Right lobe of liver (tissue), 4 donors: ENCODE results near the gene UBE2J2.

Experiments used
- CTCF ChIP-seq, 4 donors: fragments of 200-600 bp in 3 of 4; fragments of 450-650 bp in 1 of 4; IDR thresholded peaks; one replicate each; pipeline versions ENCODE4 v1.5.1 to v1.8.0; 2016 to 2022; ENCODE audit warnings: antibody characterized with exemption in 4 of 4, mild to moderate bottlenecking in 2 of 4
- POLR2A ChIP-seq: fragments of 450-650 bp; IDR thresholded peaks from one replicate; pipeline ENCODE4 v1.6.1; 2017; ENCODE audit warnings: antibody characterized with exemption, mild to moderate bottlenecking
- donor health status: DM: no; HTN: no; CAD: no.
- donor health status: DM: no; HTN: no; CAD: no.
- donor health status: DM: no; HTN: yes; CAD: no.

- TF ChIP-seq CTCF (IDR thresholded peaks at IDR 0.05) (no peak), POLR2A (no peak)
Observed at GRCh38 chr1:1241588-1242219, 31.9 kb downstream of the UBE2J2 start.
